Stimulated activated CD4-positive, alpha-beta T cell treated with anti-CD3 and anti-CD28 coated beads, Interleukin-1b, Interleukin-23, amount 100 ng/mL, for 48 hours (primary cell): ENCODE data around the gene NEGR1.

Source experiments
- DNase-seq: peaks from one replicate; pipeline ENCODE4 v3.0.0-alpha.2; 2020

Gene NEGR1

DNA sequence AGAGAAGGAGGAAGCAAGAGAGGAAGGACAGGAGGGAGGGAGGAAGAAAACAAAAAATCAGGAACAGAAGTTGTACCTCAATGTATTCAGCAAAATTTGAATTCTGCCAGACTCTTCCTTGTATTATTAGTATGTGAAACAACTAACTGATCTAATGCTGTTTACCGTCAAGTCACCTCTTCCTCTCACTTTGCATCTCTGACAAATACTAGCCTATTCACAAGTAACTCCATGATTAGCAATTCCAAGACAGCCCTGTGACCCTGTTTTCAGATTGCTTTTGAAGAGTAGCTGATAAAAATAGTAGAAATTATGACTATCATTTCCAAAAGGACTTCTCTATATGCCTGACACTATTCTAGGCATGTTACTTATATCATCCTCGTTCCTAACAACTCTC lies 445.4 kb downstream of the NEGR1 start:
- no peak for DNase-seq

- no peak for DNase-seq
These were observed 446.9 kb downstream of the NEGR1 start for GRCh38 chr1:71835442-71835813.

- no peak for DNase-seq
These were observed 447.5 kb downstream of the NEGR1 start for GRCh38 chr1:71834601-71835441.

GRCh38 chr1:71831646-71832045 lies 450.7 kb downstream of the NEGR1 start:
- no peak for DNase-seq

DNA sequence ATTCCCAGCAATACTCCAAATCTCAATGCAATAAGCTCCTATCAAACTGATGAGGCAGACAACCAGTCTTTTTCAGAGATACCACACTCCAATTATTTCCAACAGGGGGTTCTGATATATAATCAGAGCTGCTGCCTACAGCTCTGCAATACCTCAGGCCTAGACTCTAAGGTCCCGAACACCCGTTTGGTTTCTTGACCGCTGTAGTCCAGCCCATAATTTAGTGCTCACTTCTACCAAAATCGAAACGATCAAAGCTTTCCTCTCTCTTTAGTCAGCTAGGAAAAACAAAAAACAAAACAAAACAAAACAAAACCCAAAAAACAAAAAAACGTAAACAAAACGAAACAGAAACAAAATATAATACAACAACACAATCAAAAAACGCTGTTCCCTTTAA lies 453.0 kb downstream of the NEGR1 start:
- DNase-seq = no peak

- no peak for DNase-seq
These were observed 453.8 kb downstream of the NEGR1 start for GRCh38 chr1:71828431-71829012.

DNA sequence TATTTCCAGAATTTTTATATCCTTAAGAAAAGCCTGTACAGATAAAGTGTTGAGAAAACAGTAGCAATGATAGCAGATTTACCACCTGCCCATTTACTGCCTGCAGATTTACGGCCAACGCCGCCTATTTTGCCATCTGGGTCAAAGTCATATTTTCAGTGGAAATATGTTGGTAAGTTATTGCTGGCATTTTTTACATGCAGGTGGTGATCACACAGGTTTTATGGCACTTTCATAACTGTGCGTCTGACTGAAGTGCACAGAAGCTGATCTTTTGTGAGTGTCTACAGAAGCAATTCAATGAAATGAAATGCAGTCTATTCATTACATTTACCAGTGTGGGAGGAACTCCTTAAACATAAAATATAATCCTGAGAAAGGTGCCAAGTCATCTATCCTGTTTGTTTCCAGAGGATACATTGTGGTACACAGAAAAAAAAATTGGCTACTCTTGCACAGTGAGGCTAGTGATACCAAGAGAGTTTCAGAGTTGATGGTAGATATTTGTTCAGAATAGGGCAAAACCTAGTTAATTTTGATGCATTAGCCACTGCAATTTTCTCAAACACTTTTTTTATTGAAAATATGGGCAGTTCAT lies 458.5 kb downstream of the NEGR1 start:
- no peak for DNase-seq

GRCh38 chr1:71817028-71817427 lies 465.3 kb downstream of the NEGR1 start:
- DNase-seq = no peak

DNA sequence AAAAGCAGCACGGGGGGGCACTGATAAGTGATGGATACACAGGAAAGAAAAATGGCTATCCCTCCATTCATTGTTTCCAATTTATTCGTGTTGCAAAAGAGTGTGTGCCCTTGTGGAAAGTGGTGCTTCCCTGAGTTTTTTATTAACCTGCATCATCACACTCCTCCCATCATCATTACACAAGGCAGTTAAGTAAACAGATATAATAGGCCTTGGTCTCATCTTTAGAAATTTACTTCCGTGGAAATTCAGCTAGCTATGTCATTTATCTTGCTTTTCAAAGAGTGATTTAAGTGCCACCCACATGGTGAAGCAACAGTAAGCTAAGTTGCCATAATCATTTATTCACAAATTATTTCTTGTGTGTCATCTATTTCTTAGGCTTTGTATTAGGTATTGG lies 473.3 kb downstream of the NEGR1 start:
- no peak for DNase-seq

DNA sequence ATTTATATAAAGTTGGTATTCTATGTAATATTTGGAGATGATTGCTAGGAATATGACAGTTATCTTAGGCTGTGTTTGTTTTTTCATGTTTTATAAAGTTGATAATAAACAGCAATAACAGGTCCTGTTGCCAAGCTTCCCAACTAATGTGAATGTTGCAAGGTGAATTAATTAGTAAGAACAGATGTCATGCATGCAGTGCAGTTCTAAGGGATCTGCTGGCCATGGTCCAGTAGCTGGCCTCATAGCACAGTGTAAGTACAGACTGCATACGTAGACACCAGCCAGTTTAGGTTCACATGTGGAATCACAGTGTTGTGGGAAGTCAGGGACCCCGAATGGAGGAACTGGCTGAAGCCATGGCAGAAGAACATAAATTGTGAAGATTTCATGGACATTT lies 478.2 kb downstream of the NEGR1 start:
- DNase-seq = no peak

DNA sequence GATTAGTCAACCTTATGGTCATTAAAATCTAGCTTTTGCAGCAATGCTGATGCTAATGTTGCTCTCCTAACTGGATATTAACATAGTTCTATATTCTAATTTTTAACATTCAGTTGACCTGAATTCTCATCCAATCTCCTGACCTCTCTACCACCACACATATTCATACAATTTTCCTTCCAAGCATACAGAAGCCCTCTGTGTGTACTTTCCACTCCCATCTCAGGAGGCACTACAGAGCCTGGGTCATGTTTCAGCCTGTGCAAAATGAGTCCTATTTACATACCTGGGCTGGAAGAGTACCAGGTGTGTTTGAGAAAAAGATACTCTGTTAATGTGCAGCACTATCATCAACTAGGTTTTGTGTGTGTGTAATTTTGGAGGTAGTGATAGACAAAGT lies 486.3 kb downstream of the NEGR1 start:
- no peak for DNase-seq

DNA sequence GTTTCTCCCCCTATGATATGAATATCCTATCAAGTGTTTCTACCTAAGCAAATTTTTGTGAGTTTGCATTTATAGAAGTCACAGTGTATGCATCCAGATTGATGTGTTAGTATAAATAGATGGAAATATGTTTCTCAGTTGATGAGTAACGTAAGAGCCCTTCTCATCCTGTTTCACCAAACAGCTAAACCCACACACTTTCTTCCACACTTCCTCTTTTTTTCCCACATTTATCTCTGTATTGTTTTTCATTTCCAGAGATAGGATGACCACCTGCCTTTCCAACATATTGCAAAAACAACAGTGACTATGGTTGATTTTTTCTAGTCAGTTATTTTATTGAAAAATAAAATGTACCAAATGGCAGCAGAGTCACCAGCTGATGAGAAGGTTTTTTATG lies 490.1 kb downstream of the NEGR1 start:
- DNase-seq = no peak

DNA sequence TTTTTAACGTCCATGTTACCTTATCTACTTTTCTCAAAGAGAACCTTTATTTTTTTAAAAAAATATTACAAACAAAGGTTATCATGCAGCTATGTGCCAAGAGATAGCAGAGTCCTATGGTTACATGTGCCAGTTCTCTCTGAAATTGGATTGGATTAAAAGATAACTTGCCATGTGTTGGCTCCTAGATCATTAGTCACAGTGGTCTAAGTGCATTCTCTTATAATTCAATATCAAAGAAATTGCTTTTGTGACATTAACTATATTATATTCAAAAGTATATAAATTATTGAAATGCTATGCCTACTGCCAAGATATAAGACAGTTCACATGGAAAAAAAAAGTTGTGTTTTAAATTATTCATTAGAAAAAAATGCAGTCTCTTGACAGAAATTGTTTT lies 494.2 kb downstream of the NEGR1 start:
- no peak for DNase-seq

DNA sequence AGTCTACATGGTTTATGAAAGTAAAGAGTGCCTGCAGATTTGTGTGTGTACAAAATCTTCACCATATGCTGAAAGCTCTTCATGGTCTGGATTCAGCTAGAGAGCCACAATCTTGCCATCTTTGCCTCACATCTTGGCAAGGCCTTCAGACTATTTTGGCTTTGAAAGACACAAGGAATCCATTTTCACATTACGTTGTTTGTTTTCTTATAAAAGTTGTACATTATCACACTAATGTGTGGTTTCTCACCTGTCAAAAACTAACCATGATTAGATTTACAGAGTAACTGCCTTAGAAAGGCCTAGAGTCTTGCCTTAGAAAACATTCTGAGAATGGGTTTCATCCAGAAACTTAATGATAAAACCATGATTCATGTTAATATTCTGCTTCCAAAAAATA lies 494.6 kb downstream of the NEGR1 start:
- DNase-seq = no peak

GRCh38 chr1:71786218-71786617 lies 496.1 kb downstream of the NEGR1 start:
- no peak for DNase-seq

DNA sequence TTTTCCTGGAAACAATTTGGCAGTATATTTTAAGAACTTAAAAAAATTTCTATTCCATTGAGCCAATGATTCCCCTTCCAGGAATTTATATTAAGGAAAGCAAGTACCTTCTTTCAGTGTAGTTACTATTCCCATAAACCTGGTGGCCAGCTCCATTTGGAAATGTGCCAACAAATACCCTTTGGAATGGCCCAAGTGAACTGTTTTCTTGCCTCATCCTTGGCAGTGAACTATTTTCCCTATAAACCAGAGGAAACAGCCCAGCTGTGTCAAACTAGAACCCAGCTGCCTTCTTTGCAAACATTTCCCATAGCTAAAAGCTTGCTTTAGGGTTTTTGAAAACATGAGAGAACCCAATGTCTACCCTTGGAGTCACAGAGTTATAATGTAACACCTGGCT lies 496.9 kb downstream of the NEGR1 start:
- no peak for DNase-seq

DNA sequence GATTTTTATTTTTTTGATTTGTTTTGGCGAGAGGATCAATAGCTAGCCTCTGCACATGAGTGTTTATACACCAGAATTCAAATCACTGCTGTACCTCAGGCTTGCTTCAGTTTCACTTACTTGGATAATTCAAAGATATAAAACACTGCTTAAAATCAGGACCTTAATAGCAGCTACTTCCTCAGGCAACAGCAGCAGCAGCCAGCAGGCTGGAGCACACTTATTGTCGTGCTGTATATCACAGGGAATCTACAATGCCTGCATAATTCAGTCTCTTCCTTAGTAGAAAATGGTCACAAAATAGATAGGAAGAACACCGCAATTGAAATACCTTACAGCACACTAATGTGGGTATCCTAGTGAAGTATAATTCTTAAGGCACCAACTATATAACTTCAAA lies 497.3 kb downstream of the NEGR1 start:
- DNase-seq = no peak

DNA sequence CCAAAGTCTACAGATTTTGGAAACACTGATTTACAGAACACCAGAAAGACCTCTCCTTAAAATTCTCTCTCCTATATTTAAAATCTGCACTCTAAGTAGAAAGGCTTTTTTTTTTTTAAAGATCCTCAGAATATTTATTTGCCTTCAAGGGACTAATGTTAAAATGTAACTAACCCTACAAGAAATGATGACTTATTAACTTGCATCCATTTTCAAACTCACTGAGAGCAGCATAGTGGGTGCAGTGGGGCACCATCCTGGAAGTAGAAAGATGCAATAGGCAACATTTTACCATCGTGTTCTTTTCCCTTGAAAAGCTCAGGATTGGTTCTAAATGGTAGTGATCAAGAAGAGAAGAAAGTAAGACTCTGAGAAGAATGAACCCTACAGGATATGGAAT lies 498.1 kb downstream of the NEGR1 start:
- no peak for DNase-seq

GRCh38 chr1:71783071-71783470 lies 499.3 kb downstream of the NEGR1 start:
- DNase-seq = no peak

GRCh38 chr1:71781450-71781849 lies 500.9 kb downstream of the NEGR1 start:
- DNase-seq = no peak

DNA sequence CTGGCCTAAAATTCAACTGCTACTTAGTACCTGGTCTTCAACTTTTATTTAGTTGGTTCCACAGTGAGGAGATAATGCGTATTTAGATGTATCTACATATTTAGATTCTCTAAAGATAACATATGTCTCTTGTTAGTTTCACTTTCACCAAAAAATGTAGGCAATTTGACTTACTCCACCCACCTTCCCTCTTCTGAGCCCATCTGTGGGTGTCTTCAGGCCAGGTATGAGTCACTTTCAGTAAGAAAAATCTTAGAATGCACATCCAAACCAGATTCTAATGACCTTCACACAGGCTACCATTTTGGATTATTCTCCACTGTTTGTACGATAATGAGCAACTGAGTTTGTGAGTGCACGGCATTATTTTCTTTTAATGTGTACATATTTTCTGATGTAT lies 501.7 kb downstream of the NEGR1 start:
- no peak for DNase-seq

DNA sequence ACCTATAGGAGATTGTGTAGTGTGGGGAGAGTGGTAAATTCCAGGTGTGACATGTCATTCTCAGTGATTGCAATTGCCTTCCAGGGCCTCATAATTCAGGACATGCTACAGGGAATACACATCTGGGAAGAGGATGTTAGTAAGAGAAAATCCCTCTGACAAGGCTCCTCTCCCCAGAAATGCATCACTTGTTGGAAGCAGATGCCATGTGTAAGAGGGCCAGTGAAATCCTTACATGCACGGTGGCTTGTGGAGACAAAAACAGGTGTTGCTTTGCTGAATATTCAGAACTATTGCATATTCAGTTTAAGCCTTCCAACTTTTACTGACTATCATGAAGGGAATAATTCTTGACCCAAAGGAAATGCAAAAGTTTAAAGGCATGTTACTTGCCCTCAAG lies 503.4 kb downstream of the NEGR1 start:
- DNase-seq = no peak

GRCh38 chr1:71777094-71777493 lies 505.2 kb downstream of the NEGR1 start:
- no peak for DNase-seq

GRCh38 chr1:71774705-71775104 lies 507.6 kb downstream of the NEGR1 start:
- DNase-seq = no peak

GRCh38 chr1:71770121-71770520 lies 512.2 kb downstream of the NEGR1 start:
- DNase-seq = no peak
